SH-SY5Y (cell line): ENCODE results near the gene MAP1LC3A.

Source experiments
- GATA2 ChIP-seq: IDR thresholded peaks from 2 replicates; pipeline ENCODE4 v1.6.1; 2011; ENCODE audit warnings: mild to moderate bottlenecking, low read depth, low read length
- GATA3 ChIP-seq: IDR thresholded peaks from 2 replicates; pipeline ENCODE4 v1.6.1; 2011; ENCODE audit warnings: low read depth, mild to moderate bottlenecking, low read length, moderate library complexity

- TF ChIP-seq GATA3: no peak
- TF ChIP-seq GATA2: no peak
These were observed 46.1 kb upstream of the MAP1LC3A start for GRCh38 chr20:34512266-34512954.
